Cardiac fibroblast (primary cell): Measurements from ENCODE around the gene PYCARD.
A peak's percentile ranks its signal among the peaks of the same experiment; 100 is the strongest.
"Not testable (repeated sequence)": the region's sequence is repeated elsewhere in the genome, so short reads cannot be mapped to it uniquely, and the experiment has no call there.

Source experiments
- DNase-seq, 2 donors: peaks; one replicate each; pipeline versions ENCODE4 v3.0.0 to v3.0.0-alpha.2; 2010; ENCODE audit warnings: low read depth in 2 of 2
- H3K4me3 ChIP-seq, 2 donors: replicated peaks in 1 of 2; 1 replicate in 1 of 2; 2 replicates in 1 of 2; pipeline ENCODE4 v1.5.1; 2011; ENCODE audit warnings: low read depth in 2 of 2, low read length in 2 of 2, mild to moderate bottlenecking in 2 of 2, moderate library complexity in 1 of 2
- TF ChIP-seq, protein P1 (sequence below): IDR thresholded peaks from one replicate; pipeline ENCODE4 v1.5.1; 2011; ENCODE audit warnings: low read depth, mild to moderate bottlenecking, low read length, inconsistent platforms

The PYCARD gene

DNA sequence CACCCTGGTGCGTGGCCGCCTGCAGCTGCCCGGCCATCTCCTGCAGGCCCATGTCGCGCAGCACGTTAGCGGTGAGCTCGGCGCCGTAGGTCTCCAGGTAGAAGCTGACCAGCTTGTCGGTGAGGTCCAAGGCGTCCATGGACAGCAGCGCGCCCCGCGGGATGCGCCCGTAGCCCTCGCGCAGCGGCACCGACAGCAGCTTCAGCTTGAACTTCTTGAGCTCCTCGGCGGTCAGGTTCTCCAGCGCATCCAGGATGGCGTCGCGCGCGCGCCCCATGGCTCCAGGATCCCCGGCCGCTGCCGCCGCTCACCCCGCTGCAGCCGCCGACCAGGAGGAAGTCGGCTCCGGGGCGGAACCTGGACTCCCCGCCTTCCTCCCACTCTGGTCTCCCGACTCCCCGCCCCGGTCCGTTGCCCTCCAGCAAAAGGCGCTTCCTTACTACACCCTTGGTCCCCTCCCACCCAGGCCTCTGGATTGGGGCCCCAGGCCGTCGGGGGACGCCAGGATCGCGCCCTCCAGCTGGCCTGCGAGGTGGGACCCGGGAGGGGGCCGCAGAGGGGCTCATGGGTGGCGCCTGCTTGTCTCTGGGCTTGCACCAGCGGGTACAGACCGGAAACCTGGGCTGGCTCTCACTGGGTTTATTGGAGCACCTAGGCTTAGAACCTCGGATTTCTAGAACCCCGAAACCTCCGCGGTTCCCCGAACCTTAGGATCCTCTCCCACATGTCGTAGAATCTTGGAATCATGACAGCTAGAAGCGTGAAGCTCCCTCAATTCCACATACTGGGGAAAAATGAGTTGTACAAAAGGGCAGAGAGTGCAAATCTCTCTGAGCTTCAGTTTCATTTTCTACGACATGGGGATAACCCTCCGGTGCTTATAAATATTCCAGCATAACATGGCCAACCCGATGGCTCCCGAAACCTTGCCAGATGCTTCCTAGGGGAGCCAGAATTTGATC lies at the start of gene PYCARD:
Gene PYCARD, minus strand, starts transcription at position 347 of the 962 bp plus-strand sequence. Its CDS starts 70 bp downstream, at position 277.
- H3K4me3 ChIP-seq, result peak within 1 kb of the TSS; percentile 75 to 85
- TF ChIP-seq, protein P1, sequence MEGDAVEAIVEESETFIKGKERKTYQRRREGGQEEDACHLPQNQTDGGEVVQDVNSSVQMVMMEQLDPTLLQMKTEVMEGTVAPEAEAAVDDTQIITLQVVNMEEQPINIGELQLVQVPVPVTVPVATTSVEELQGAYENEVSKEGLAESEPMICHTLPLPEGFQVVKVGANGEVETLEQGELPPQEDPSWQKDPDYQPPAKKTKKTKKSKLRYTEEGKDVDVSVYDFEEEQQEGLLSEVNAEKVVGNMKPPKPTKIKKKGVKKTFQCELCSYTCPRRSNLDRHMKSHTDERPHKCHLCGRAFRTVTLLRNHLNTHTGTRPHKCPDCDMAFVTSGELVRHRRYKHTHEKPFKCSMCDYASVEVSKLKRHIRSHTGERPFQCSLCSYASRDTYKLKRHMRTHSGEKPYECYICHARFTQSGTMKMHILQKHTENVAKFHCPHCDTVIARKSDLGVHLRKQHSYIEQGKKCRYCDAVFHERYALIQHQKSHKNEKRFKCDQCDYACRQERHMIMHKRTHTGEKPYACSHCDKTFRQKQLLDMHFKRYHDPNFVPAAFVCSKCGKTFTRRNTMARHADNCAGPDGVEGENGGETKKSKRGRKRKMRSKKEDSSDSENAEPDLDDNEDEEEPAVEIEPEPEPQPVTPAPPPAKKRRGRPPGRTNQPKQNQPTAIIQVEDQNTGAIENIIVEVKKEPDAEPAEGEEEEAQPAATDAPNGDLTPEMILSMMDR, result no peak
- DNase-seq, result peak; percentile 43 to 50

DNA sequence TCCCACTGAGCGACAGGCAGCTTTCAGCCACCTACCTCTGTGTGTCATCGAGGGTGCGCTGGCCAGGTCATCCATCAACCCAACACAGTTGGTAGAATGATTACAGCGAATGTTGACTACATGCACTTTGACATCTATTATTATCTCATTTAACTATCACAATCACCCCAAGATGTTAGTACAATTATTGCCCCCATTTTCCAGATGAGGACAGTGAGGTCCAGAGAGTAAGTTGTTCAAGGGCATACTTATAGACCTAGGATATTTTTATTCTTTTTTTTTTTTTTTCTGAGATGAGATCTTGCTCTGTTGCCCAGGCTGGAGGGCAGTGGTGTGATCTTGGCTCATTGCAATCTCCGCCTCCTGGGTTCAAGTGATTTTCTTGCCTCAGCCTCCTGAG lies 48.9 kb upstream of the PYCARD start:
- no peak overlapping the region for H3K4me3 ChIP-seq
- TF ChIP-seq, protein P1, result no peak
- DNase-seq, result no peak

DNA sequence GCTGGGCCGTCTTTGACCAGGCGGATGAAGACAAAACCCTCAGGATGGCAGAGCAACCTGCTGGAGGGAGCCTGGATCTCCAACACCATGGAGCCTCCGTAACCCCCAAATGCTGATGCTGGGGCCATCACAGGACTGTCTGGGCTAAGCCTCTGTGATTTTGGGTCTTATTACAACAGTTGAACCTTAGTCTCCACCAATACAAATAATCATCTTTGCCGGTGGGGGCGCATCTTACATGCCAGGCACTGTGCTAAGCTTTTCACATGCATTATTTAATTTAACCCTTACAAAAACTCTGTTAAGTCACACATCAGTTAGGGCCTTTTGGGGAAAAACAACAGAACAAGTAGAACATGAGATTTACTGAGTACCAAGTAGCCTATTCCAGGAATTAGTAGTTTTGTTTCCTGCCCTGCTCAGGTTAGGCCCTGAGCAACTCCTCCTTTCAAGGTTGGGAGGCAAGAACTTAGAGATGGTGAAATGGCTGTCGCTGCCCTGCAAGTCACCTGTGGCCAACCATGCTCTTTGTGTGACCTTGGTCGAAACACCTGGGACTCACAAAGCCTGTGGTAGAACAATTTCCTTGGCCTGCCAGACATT lies 48.3 kb upstream of the PYCARD start:
- no peak for DNase-seq
- TF ChIP-seq, protein P1, result no peak
- H3K4me3 ChIP-seq, result no peak overlapping the region

DNA sequence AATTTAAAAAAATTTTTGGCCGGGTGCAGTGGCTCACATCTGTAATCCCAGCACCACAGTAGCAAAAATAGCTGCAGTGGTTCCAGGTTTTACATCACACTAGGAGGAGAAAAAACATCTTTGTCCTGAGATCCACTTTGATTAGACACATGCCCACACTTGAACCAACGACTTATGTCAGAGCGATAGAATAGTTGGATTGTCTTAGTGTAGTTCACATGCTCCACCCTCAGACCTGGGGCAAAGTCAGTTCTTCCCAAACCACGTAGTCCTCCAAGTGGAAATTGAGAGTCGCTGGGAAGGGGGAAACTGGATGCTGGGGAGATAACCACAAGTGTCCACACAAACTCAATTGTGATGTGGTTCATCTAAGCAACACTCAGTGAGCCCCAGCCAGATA lies 45.8 kb upstream of the PYCARD start:
- DNase-seq, result no peak
- no peak overlapping the region for H3K4me3 ChIP-seq
- TF ChIP-seq, protein P1, result no peak

DNA sequence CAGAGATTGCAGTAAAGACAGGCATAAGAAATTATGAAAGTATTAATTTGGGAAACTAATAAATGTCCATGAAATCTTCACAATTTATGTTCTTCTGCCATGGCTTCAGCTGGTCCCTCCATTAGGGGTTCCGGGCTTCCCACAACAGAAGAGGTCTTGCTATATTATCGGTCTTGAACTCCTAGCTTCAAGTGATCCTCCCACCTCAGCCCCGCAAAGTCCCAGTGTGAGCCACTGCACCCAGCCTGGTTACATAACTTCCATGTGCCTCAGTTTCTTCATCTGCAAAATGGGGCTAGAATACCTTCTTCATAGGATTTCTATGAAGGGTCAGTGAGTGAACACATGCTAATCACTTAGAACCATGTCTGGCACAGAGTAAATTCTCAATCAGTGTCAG lies 43.7 kb upstream of the PYCARD start:
- H3K4me3 ChIP-seq, result no peak overlapping the region
- TF ChIP-seq, protein P1, result no peak
- no peak for DNase-seq

DNA sequence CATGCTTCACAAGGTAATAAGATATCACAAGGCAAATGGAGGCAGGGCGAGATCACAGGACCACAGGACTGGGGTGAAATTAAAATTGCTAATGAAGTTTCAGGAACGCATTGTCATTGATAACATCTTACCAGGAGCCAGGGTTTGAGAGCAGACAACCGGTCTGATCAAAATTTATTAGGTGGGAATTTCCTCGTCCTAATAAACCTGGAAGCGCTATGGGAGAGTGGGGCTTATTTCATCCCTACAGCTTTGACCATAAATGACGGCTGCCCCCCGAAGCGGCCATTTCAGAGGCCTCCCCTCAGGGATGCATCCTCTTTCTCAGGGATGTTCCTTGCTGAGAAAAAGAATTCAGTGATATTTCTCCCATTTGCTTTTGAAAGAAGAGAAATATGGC lies 43.0 kb upstream of the PYCARD start:
- DNase-seq, H3K4me3 ChIP-seq: not testable (repeated sequence)
